ENCODE measurements around the gene SRRM3. TPM values are rescaled to one million over a fixed set of nuclear protein-coding genes. Genes with fewer than 3 reads are reported as not detected.
A peak's percentile ranks its signal among the peaks of the same experiment; 100 is the strongest.

The SRRM3 gene
- total and polyA plus RNA-seq, 9 of the 15 experiments (the other 6 are each of a cell fraction or from before 2014, with no cell fraction given): 0.04 to 0.91 (median 0.46) TPM; not detected in 2

- TF ChIP-seq CLOCK (CRISPR knock-in tag; IDR thresholded peaks at IDR 0.05; ENCODE audit: borderline replicate concordance): no peak
- no peak for TF ChIP-seq DNMT1 (IDR thresholded peaks at IDR 0.05)
- TF ChIP-seq ZNF41 (CRISPR knock-in tag; conservative IDR thresholded peaks at IDR 0.05): no peak
- no peak for TF ChIP-seq KAT2B (IDR thresholded peaks at IDR 0.05; ENCODE audit: low read depth, low read length)
- peak; percentile 97 for TF ChIP-seq NCOA6 (IDR thresholded peaks at IDR 0.05)
- no peak for TF ChIP-seq KLF13 (tag; IDR thresholded peaks at IDR 0.05; ENCODE audit: borderline replicate concordance, low read depth)
- TF ChIP-seq SRSF7 (optimal IDR thresholded peaks at IDR 0.05; ENCODE audit: low read depth, low read length): no peak
- no peak for TF ChIP-seq ZNF23 (CRISPR knock-in tag; IDR thresholded peaks at IDR 0.05)
- no peak for TF ChIP-seq SAP30 (IDR thresholded peaks at IDR 0.05; ENCODE audit: borderline replicate concordance, insufficient read depth, low read depth, low read length, poor library complexity, severe bottlenecking)
- TF ChIP-seq ZNF212 (CRISPR knock-in tag; IDR thresholded peaks at IDR 0.05): no peak
- TF ChIP-seq ZZZ3 (IDR thresholded peaks at IDR 0.05): no peak
- peak; percentile 39; the same call in 1 of the 2 replicates for TF ChIP-seq TOE1 (IDR thresholded peaks at IDR 0.05; ENCODE audit: borderline replicate concordance)
- no peak for TF ChIP-seq TOE1 (CRISPR knock-in tag; IDR thresholded peaks at IDR 0.05; ENCODE audit: borderline replicate concordance, low read depth)
- TF ChIP-seq XRCC5 (IDR thresholded peaks at IDR 0.05; ENCODE audit: low read depth, low read length): no peak
- TF ChIP-seq E2F1 (CRISPR knock-in tag; IDR thresholded peaks at IDR 0.05): no peak
- no peak for TF ChIP-seq ZNF134 (CRISPR knock-in tag; conservative IDR thresholded peaks at IDR 0.05)
- no peak for TF ChIP-seq ARID3B (CRISPR knock-in tag; IDR thresholded peaks at IDR 0.05; ENCODE audit: borderline replicate concordance)
- peak in 1 of 2 experiments; percentile 28; a peak in 1 of 4 replicates for TF ChIP-seq HDAC1 (IDR thresholded peaks at IDR 0.05)
- TF ChIP-seq ZNF589 (CRISPR knock-in tag; IDR thresholded peaks at IDR 0.05; ENCODE audit: low read depth): no peak
- TF ChIP-seq CBX5 (IDR thresholded peaks at IDR 0.05; ENCODE audit: borderline replicate concordance, low read depth): no peak
- TF ChIP-seq PHF21A (IDR thresholded peaks at IDR 0.05; ENCODE audit: borderline replicate concordance, low read depth): no peak
- no peak for TF ChIP-seq GMEB1 (CRISPR knock-in tag; IDR thresholded peaks at IDR 0.05)
Observed at GRCh38 chr7:76317782-76318487, 116.2 kb downstream of the SRRM3 start (continued).

All from K562 (cell line).